ENCODE measurements around the gene ILDR1.
"Not testable (repeated sequence)": the region's sequence is repeated elsewhere in the genome, so short reads cannot be mapped to it uniquely, and the experiment has no call there.

Gene ILDR1

GRCh38 chr3:121938141-121938855, 83.7 kb downstream of the ILDR1 start:
- FAIRE-seq = not testable (repeated sequence)

Data from A204.1 (cell line).